Activated T-helper 1 cell treated with anti-CD3 and anti-CD28 coated beads, Interleukin-12 subunit alpha, Interleukin-12 subunit beta, Interleukin-2, Interleukin-4 antibody, amounts not matched to agents 30 ng/mL and 10 ng/mL and 1 ng/mL, durations not matched to agents 14 hours and 24 hours and 36 hours (primary cell): ENCODE measurements around the gene DMAC1. TPM values are rescaled to one million over a fixed set of nuclear protein-coding genes. Genes with fewer than 3 reads are reported as not detected.
A peak's percentile ranks its signal among the peaks of the same experiment; 100 is the strongest.

Experiments used
- DNase-seq: peaks from one replicate; pipeline ENCODE4 v3.0.0; 2021; ENCODE audit warnings: low spot score
- H3K27ac Mint-ChIP-seq: one replicate; pipeline ENCODE4 v1.8.0; 2021; ENCODE audit warnings: mild to moderate bottlenecking, mixed read lengths
- H3K27me3 Mint-ChIP-seq: one replicate; pipeline ENCODE4 v1.8.0; 2022; ENCODE audit warnings: mild to moderate bottlenecking, moderate library complexity, mixed read lengths; ENCODE audit not compliant: insufficient read depth
- H3K36me3 Mint-ChIP-seq: one replicate; pipeline ENCODE4 v1.8.0; 2021; ENCODE audit warnings: low read depth, mixed read lengths
- H3K4me1 Mint-ChIP-seq: one replicate; pipeline ENCODE4 v1.8.0; 2021; ENCODE audit warnings: low read depth, mixed read lengths
- H3K4me3 Mint-ChIP-seq: one replicate; pipeline ENCODE4 v1.8.0; 2021; ENCODE audit warnings: mild to moderate bottlenecking, moderate library complexity, mixed read lengths
- H3K9me3 Mint-ChIP-seq: one replicate; pipeline ENCODE4 v1.8.0; 2021; ENCODE audit warnings: mixed read lengths
- intact Hi-C: fragments of 100-400 bp; cut with micrococcal nuclease; formaldehyde crosslinking; loops from one replicate; pipeline ENCODE4 v1.15.1; 2024
- total RNA-seq: library from RNA; stranded (reverse); gene quantifications from 2 replicates; pipeline ENCODE4 v1.2.3, GENCODE V29; 2022

The DMAC1 gene
- 45.3 and 46.4 TPM in 2 replicates for total RNA-seq

- Mint-ChIP-seq H3K27me3 (no peaks in the 10 kb centered on the region), H3K36me3 (peaks cover 16% of the 10 kb centered on the region), H3K4me1 (peaks cover 20% of the 10 kb centered on the region), H3K27ac (peak within 1 kb of the TSS; percentile 94), H3K9me3 (no peaks in the 10 kb centered on the region), H3K4me3 (peak within 1 kb of the TSS; percentile 96)
- DNase-seq, result peak; percentile 69
- intact Hi-C loops, result loop anchor here (1.0 to 5.0 kb wide), 3 partner anchors 43 to 267 kb away; no protein-coding TSS in a partner anchor
Measured at GRCh38 chr9:7799234-7799943, at the start of gene DMAC1. DMAC1 (minus strand) TSS chr9:7799778; CDS start chr9:7799734, 44 bp downstream.

- H3K27me3 Mint-ChIP-seq, result peaks cover 3% of the 10 kb centered on the region
- H3K4me1 Mint-ChIP-seq, result no peaks in the 10 kb centered on the region
- H3K9me3 Mint-ChIP-seq, result no peaks in the 10 kb centered on the region
- no peak for DNase-seq
- no peak overlapping the region for H3K27ac Mint-ChIP-seq
- no peak overlapping the region for H3K4me3 Mint-ChIP-seq
- intact Hi-C loops, result no loop called here
- peaks cover 1% of the 10 kb centered on the region for H3K36me3 Mint-ChIP-seq
Measured at GRCh38 chr9:7849362-7849761, 49.8 kb upstream of the DMAC1 start.

- intact Hi-C loops, result no loop called here
Measured at GRCh38 chr9:7848498-7848897, 48.9 kb upstream of the DMAC1 start.

GRCh38 chr9:7844242-7844641 is 44.7 kb upstream of the DMAC1 start:
- H3K4me1 Mint-ChIP-seq, result no peaks in the 10 kb centered on the region
- H3K4me3 Mint-ChIP-seq, result no peak overlapping the region
- DNase-seq, result no peak
- intact Hi-C loops, result no loop called here
- peaks cover 2% of the 10 kb centered on the region for H3K27me3 Mint-ChIP-seq
- no peaks in the 10 kb centered on the region for H3K9me3 Mint-ChIP-seq
- no peak overlapping the region for H3K27ac Mint-ChIP-seq
- no peaks in the 10 kb centered on the region for H3K36me3 Mint-ChIP-seq

More at GRCh38 chr9:7848498-7848897, 48.9 kb upstream of the DMAC1 start:
- Mint-ChIP-seq H3K36me3 (peaks cover 1% of the 10 kb centered on the region), H3K27me3 (peaks cover 3% of the 10 kb centered on the region), H3K4me3 (no peak overlapping the region), H3K9me3 (no peaks in the 10 kb centered on the region), H3K27ac (no peak overlapping the region), H3K4me1 (no peaks in the 10 kb centered on the region)
- no peak for DNase-seq

- Mint-ChIP-seq H3K4me3 (no peak overlapping the region), H3K4me1 (no peaks in the 10 kb centered on the region), H3K36me3 (no peaks in the 10 kb centered on the region), H3K9me3 (peaks cover 3% of the 10 kb centered on the region), H3K27ac (no peak overlapping the region), H3K27me3 (peaks cover 2% of the 10 kb centered on the region)
- intact Hi-C loops, result no loop called here
- DNase-seq, result no peak
Measured at GRCh38 chr9:7841831-7842230, 42.3 kb upstream of the DMAC1 start.

GRCh38 chr9:7834531-7834930 is 35.0 kb upstream of the DMAC1 start:
- Mint-ChIP-seq H3K4me3 (no peak overlapping the region), H3K36me3 (no peaks in the 10 kb centered on the region), H3K27ac (no peak overlapping the region), H3K27me3 (peaks cover 3% of the 10 kb centered on the region), H3K4me1 (no peaks in the 10 kb centered on the region), H3K9me3 (peaks cover 11% of the 10 kb centered on the region)
- no peak for DNase-seq
- intact Hi-C loops, result no loop called here

GRCh38 chr9:7828334-7828733 is 28.8 kb upstream of the DMAC1 start:
- Mint-ChIP-seq H3K27ac (no peak overlapping the region), H3K36me3 (no peaks in the 10 kb centered on the region)

GRCh38 chr9:7827792-7828191 is 28.2 kb upstream of the DMAC1 start:
- DNase-seq, result no peak
- Mint-ChIP-seq H3K27me3 (no peaks in the 10 kb centered on the region), H3K27ac (no peak overlapping the region), H3K4me3 (no peak overlapping the region), H3K36me3 (no peaks in the 10 kb centered on the region), H3K9me3 (no peaks in the 10 kb centered on the region), H3K4me1 (no peaks in the 10 kb centered on the region)
- intact Hi-C loops, result no loop called here

More at GRCh38 chr9:7828334-7828733, 28.8 kb upstream of the DMAC1 start:
- intact Hi-C loops, result no loop called here
- H3K4me3 Mint-ChIP-seq, result no peak overlapping the region
- DNase-seq, result no peak
- H3K27me3 Mint-ChIP-seq, result no peaks in the 10 kb centered on the region
- no peaks in the 10 kb centered on the region for H3K4me1 Mint-ChIP-seq
- H3K9me3 Mint-ChIP-seq, result no peaks in the 10 kb centered on the region

- no peaks in the 10 kb centered on the region for H3K27me3 Mint-ChIP-seq
- no peaks in the 10 kb centered on the region for H3K36me3 Mint-ChIP-seq
- H3K4me3 Mint-ChIP-seq, result no peak overlapping the region
- no peaks in the 10 kb centered on the region for H3K9me3 Mint-ChIP-seq
- no peak for DNase-seq
- H3K4me1 Mint-ChIP-seq, result no peaks in the 10 kb centered on the region
- H3K27ac Mint-ChIP-seq, result no peak overlapping the region
- intact Hi-C loops, result no loop called here
Measured at GRCh38 chr9:7827056-7827455, 27.5 kb upstream of the DMAC1 start.

- H3K4me3 Mint-ChIP-seq, result no peak overlapping the region
- no peak overlapping the region for H3K27ac Mint-ChIP-seq
- H3K4me1 Mint-ChIP-seq, result no peaks in the 10 kb centered on the region
- H3K9me3 Mint-ChIP-seq, result no peaks in the 10 kb centered on the region
- DNase-seq, result no peak
- H3K27me3 Mint-ChIP-seq, result peaks cover 2% of the 10 kb centered on the region
- intact Hi-C loops, result no loop called here
- no peaks in the 10 kb centered on the region for H3K36me3 Mint-ChIP-seq
Measured at GRCh38 chr9:7823651-7824050, 24.1 kb upstream of the DMAC1 start.

GRCh38 chr9:7819984-7820383 is 20.4 kb upstream of the DMAC1 start:
- no peak for DNase-seq
- H3K27ac Mint-ChIP-seq, result no peak overlapping the region
- H3K36me3 Mint-ChIP-seq, result no peaks in the 10 kb centered on the region
- no peak overlapping the region for H3K4me3 Mint-ChIP-seq
- H3K9me3 Mint-ChIP-seq, result no peaks in the 10 kb centered on the region
- no peaks in the 10 kb centered on the region for H3K4me1 Mint-ChIP-seq
- intact Hi-C loops, result no loop called here
- H3K27me3 Mint-ChIP-seq, result peaks cover 2% of the 10 kb centered on the region

- Mint-ChIP-seq H3K27ac (no peak overlapping the region), H3K4me3 (no peak overlapping the region), H3K27me3 (peaks cover 5% of the 10 kb centered on the region), H3K36me3 (no peaks in the 10 kb centered on the region), H3K4me1 (no peaks in the 10 kb centered on the region), H3K9me3 (no peaks in the 10 kb centered on the region)
- intact Hi-C loops, result no loop called here
- no peak for DNase-seq
Measured at GRCh38 chr9:7816021-7816420, 16.4 kb upstream of the DMAC1 start.

GRCh38 chr9:7813030-7813429 is 13.5 kb upstream of the DMAC1 start:
- H3K27ac Mint-ChIP-seq, result no peak overlapping the region
- intact Hi-C loops, result no loop called here
- peaks cover 8% of the 10 kb centered on the region for H3K27me3 Mint-ChIP-seq
- no peak for DNase-seq
- no peaks in the 10 kb centered on the region for H3K36me3 Mint-ChIP-seq
- no peak overlapping the region for H3K4me3 Mint-ChIP-seq
- H3K4me1 Mint-ChIP-seq, result no peaks in the 10 kb centered on the region
- no peaks in the 10 kb centered on the region for H3K9me3 Mint-ChIP-seq

- no peak overlapping the region for H3K27ac Mint-ChIP-seq
- no peak overlapping the region for H3K4me3 Mint-ChIP-seq
- DNase-seq, result no peak
- H3K4me1 Mint-ChIP-seq, result no peaks in the 10 kb centered on the region
- H3K36me3 Mint-ChIP-seq, result no peaks in the 10 kb centered on the region
- no peaks in the 10 kb centered on the region for H3K9me3 Mint-ChIP-seq
- peaks cover 11% of the 10 kb centered on the region for H3K27me3 Mint-ChIP-seq
- intact Hi-C loops, result no loop called here
Measured at GRCh38 chr9:7811677-7812076, 12.1 kb upstream of the DMAC1 start.
